ENCODE results near the gene SNAP29.

DNA sequence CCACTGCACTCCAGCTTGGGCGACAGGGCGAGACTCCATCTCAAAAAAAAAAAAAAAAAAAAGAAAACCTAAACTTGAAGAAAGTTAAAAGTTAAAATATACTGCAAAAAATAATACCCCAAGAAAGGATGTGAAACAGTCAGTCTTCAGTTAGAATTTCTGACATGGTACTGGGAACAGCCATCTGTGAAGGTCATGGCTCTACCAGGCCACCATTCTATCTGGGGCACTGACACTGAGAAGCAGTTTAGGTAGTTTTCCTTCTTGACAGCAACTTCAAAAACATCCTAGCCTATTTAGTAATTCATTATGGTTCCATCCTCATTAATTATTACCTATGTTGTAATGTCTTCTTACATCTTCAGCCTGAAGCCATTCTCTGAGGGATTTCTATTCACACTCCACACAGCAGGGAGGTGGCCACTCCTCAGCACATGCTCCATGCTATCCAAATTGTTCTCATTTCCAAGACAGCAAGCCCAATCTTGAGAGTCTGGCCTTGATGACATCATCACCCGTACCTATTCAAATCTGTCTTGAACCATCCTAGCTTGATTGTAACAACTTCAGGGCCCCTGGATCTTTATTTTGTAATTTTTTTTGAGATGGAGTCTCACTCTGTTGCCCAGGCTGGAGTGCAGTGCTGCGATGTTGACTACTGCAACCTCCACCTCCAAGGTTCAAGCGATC lies 46.7 kb upstream of the SNAP29 start:
- TF ChIP-seq, protein P1, sequence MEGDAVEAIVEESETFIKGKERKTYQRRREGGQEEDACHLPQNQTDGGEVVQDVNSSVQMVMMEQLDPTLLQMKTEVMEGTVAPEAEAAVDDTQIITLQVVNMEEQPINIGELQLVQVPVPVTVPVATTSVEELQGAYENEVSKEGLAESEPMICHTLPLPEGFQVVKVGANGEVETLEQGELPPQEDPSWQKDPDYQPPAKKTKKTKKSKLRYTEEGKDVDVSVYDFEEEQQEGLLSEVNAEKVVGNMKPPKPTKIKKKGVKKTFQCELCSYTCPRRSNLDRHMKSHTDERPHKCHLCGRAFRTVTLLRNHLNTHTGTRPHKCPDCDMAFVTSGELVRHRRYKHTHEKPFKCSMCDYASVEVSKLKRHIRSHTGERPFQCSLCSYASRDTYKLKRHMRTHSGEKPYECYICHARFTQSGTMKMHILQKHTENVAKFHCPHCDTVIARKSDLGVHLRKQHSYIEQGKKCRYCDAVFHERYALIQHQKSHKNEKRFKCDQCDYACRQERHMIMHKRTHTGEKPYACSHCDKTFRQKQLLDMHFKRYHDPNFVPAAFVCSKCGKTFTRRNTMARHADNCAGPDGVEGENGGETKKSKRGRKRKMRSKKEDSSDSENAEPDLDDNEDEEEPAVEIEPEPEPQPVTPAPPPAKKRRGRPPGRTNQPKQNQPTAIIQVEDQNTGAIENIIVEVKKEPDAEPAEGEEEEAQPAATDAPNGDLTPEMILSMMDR (IDR thresholded peaks at IDR 0.05): no peak
- no peak for TF ChIP-seq POLR2A (IDR thresholded peaks at IDR 0.05)
